Skeletal muscle tissue (tissue), 4 donors: Measurements from ENCODE around the gene NAA38. TPM values are rescaled to one million over a fixed set of nuclear protein-coding genes. Genes with fewer than 3 reads are reported as not detected.
"Not testable (repeated sequence)": the region's sequence is repeated elsewhere in the genome, so short reads cannot be mapped to it uniquely, and the experiment has no call there.

ENCODE experiments used
- H3K27ac ChIP-seq: one replicate; pipeline ENCODE4 v1.7.0; 2013; ENCODE audit warnings: mild to moderate bottlenecking, low read depth, low read length, inconsistent platforms
- H3K27me3 ChIP-seq, 3 donors: one replicate each; pipeline ENCODE4 v1.7.0; 2013; ENCODE audit warnings: low read length in 3 of 3; ENCODE audit not compliant: control insufficient read depth in 3 of 3, insufficient read depth in 3 of 3
- H3K36me3 ChIP-seq, 3 donors: one replicate each; pipeline ENCODE4 v1.7.0; 2013; ENCODE audit warnings: low read length in 3 of 3; ENCODE audit not compliant: control insufficient read depth in 3 of 3, insufficient read depth in 3 of 3
- H3K4me1 ChIP-seq, 3 donors: one replicate each; pipeline ENCODE4 v1.7.0; 2013; ENCODE audit warnings: low read length in 3 of 3, mild to moderate bottlenecking in 3 of 3; ENCODE audit not compliant: control insufficient read depth in 3 of 3, insufficient read depth in 3 of 3
- H3K4me3 ChIP-seq, 3 donors: one replicate each; pipeline ENCODE4 v1.7.0; 2013; ENCODE audit warnings: low read length in 3 of 3
- H3K9ac ChIP-seq, 3 donors: one replicate each; pipeline ENCODE4 v1.7.0; 2013; ENCODE audit warnings: low read length in 3 of 3, mild to moderate bottlenecking in 3 of 3, moderate library complexity in 2 of 3, low read depth in 1 of 3
- H3K9me3 ChIP-seq, 3 donors: one replicate each; pipeline ENCODE4 v1.7.0; 2013; ENCODE audit warnings: low read length in 3 of 3; ENCODE audit not compliant: control insufficient read depth in 3 of 3
- total RNA-seq: library from RNA; depleted of rRNA; stranded (reverse); fragments of >200 nt; gene quantifications from one replicate; pipeline ENCODE4 v1.2.3, GENCODE V29; 2014
- donor health status: Osteomylitis.

The NAA38 gene
- total RNA-seq, 1 donor from 2014 or later = 50.1 TPM

- H3K27ac ChIP-seq = no peak overlapping the region
Observed at GRCh38 chr17:7882068-7882467, 24.7 kb upstream of the NAA38 start.

GRCh38 chr17:7881276-7882054, 24.1 kb upstream of the NAA38 start:
- H3K4me1 ChIP-seq = peaks cover 10% of the 10 kb centered on the region in 3 donors

More at GRCh38 chr17:7882068-7882467, 24.7 kb upstream of the NAA38 start:
- H3K27me3 ChIP-seq = peaks cover 0 to 28% (median 25%) of the 10 kb centered on the region in 3 donors
- peaks cover 0 to 3% (median 0%) of the 10 kb centered on the region in 3 donors for H3K36me3 ChIP-seq
- no peak overlapping the region for H3K9ac ChIP-seq
- peaks cover 16% of the 10 kb centered on the region in 3 donors for H3K4me1 ChIP-seq
- H3K9me3 ChIP-seq = no peaks in the 10 kb centered on the region
- no peak overlapping the region for H3K4me3 ChIP-seq

GRCh38 chr17:7880076-7880868, 22.9 kb upstream of the NAA38 start:
- Histone ChIP-seq H3K9ac (no peak overlapping the region), H3K9me3 (no peaks in the 10 kb centered on the region), H3K4me3 (no peak overlapping the region), H3K36me3 (peaks cover 0 to 3% (median 0%) of the 10 kb centered on the region in 3 donors), H3K4me1 (no peaks in the 10 kb centered on the region), H3K27ac (no peak overlapping the region), H3K27me3 (peaks cover 0 to 16% (median 11%) of the 10 kb centered on the region in 3 donors)

More at GRCh38 chr17:7881276-7882054, 24.1 kb upstream of the NAA38 start:
- Histone ChIP-seq H3K9me3 (no peaks in the 10 kb centered on the region), H3K27me3 (peaks cover 0 to 25% (median 22%) of the 10 kb centered on the region in 3 donors), H3K4me3 (no peak overlapping the region), H3K36me3 (peaks cover 0 to 3% (median 0%) of the 10 kb centered on the region in 3 donors), H3K9ac (no peak overlapping the region), H3K27ac (no peak overlapping the region)

GRCh38 chr17:7878234-7878633, 20.9 kb upstream of the NAA38 start:
- Histone ChIP-seq H3K9me3 (no peaks in the 10 kb centered on the region), H3K4me3 (no peak overlapping the region), H3K4me1 (no peaks in the 10 kb centered on the region), H3K27ac (no peak overlapping the region), H3K36me3 (peaks cover 0 to 3% (median 0%) of the 10 kb centered on the region in 3 donors), H3K9ac (no peak overlapping the region), H3K27me3 (peaks cover 0 to 16% (median 11%) of the 10 kb centered on the region in 3 donors)

DNA sequence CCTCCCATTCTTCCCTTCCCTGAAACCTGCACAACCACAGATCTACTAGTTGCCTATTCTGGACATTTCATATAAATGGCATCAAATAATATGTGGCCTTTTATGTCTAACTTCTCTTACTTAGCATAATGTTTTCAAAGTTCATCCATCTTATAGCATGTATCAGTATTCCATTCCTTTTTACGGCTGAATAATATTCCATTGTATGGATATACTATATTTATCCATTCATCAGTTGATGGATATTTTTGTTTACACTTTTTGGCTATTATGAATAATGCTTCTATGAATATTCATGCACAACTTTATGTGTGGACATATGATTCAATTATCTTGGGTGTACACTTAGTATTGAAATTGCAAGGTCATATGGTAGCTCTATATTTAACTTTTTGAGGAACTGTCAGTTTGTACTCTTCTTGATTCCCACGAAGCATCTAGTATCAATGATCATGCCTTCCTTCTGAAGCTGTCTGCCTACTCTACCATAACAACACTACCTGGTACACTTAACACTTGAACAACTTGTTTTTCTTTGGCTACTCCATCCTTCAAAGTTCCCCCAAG, 18.5 kb upstream of the NAA38 start:
- H3K9ac ChIP-seq = no peak overlapping the region
- no peak overlapping the region for H3K4me3 ChIP-seq
- no peak overlapping the region for H3K27ac ChIP-seq
- no peaks in the 10 kb centered on the region for H3K4me1 ChIP-seq
- no peaks in the 10 kb centered on the region for H3K9me3 ChIP-seq
- H3K36me3 ChIP-seq = peaks cover 0 to 4% (median 0%) of the 10 kb centered on the region in 3 donors
- H3K27me3 ChIP-seq = peaks cover 0 to 9% (median 0%) of the 10 kb centered on the region in 3 donors

GRCh38 chr17:7873051-7873450, 15.7 kb upstream of the NAA38 start:
- Histone ChIP-seq H3K36me3 (peaks cover 0 to 2% (median 0%) of the 10 kb centered on the region in 3 donors), H3K4me1 (no peaks in the 10 kb centered on the region), H3K9me3 (no peaks in the 10 kb centered on the region), H3K27me3 (no peaks in the 10 kb centered on the region), H3K4me3 (no peak overlapping the region), H3K9ac (no peak overlapping the region), H3K27ac (no peak overlapping the region)

DNA sequence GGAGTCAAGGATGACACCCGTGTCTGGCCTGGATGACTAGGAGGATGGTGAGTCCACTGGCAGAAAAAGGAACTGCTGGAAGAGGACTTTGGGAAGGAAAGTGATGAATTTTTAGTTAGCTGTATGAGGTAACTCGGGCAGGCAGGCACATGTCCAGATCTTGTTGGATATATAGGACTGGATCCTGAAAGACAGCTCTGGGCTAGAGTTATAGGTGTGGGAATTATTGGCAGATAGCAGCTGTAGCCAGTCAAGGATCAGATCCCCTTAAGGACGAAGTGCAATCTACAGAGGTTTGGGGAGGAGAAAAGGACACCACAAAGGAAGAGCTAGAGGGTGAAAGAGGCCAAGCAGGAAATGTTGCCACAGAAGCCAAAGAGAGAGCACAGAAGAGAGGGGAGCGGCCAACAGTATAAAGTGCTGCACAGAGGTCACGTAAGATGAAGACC, 10.5 kb upstream of the NAA38 start:
- H3K9me3 ChIP-seq = no peaks in the 10 kb centered on the region
- H3K9ac ChIP-seq = no peak overlapping the region
- H3K4me1 ChIP-seq = peaks cover 0 to 5% (median under 1%) of the 10 kb centered on the region in 3 donors
- no peak overlapping the region for H3K27ac ChIP-seq
- peaks cover 0 to 2% (median 0%) of the 10 kb centered on the region in 3 donors for H3K36me3 ChIP-seq
- H3K4me3 ChIP-seq = no peak overlapping the region
- no peaks in the 10 kb centered on the region for H3K27me3 ChIP-seq

DNA sequence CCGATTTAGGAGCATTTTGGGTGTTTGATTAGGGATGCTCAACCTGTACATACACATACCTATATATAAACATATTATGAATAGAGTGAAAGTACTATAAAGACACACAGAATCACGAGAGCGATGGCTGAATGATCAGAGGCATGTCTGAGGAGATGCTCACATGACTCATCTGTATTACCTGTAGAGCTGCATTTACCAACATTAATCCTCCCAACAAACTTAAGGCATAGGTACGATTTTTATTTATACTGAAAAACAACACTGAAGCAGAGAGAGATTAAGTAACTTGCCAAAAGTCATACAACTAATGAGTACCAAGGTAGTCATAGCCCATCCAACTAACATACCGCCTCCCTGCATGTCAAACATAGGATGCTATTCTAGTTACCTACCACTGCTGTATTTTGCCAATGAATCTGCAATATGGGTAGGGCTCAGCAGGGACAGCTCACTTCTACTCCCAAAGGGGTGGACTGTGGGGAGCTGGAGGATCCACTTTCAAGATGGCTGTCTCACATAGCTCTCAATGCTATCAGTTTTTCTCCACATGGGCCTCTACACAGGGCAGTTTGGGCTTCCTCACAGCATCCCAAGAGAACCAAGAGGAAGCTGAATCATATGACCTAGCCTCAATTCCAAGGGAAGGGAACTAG, 7.8 kb upstream of the NAA38 start:
- Histone ChIP-seq H3K4me1 (peaks cover 0 to 5% (median 2%) of the 10 kb centered on the region in 3 donors), H3K36me3 (peaks cover 0 to 5% (median 2%) of the 10 kb centered on the region in 3 donors), H3K4me3 (no peak overlapping the region)

DNA sequence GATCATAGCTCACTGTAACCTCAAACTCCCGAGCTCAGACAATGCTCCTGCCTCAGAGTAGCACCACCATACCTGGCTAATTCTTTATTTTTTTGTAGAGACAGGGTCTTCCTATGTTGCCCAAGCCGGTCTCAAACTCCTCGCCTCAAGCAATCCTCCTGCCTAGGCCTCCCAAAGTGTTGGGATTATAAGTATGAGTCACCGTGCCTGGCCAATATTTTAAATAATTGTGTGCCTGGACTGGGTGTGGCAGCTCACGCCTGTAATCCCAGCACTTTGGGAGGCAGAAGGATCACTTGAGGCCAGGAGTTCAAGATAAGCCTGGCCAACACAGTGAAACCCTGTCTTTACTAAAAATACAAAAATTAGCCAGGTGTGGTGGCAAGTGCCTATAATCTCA, 7.0 kb upstream of the NAA38 start:
- not testable (repeated sequence) for H3K27me3 ChIP-seq, H3K9me3 ChIP-seq, H3K27ac ChIP-seq, H3K4me1 ChIP-seq, H3K4me3 ChIP-seq, H3K36me3 ChIP-seq, H3K9ac ChIP-seq

More for the DNA sequence above, 7.8 kb upstream of the NAA38 start:
- Histone ChIP-seq H3K9me3 (no peaks in the 10 kb centered on the region), H3K27ac (no peak overlapping the region), H3K9ac (no peak overlapping the region), H3K27me3 (no peaks in the 10 kb centered on the region)
